Neuronal stem cell (in vitro differentiated cells): ENCODE data around the gene TRAP1.

Experiments
- DNase-seq: peaks from one replicate; pipeline ENCODE4 v3.0.0-alpha.2; 2013; ENCODE audit warnings: low spot score
- H2AFZ ChIP-seq: one replicate; pipeline ENCODE4 v1.6.1; 2013; ENCODE audit warnings: mild to moderate bottlenecking, low read length, inconsistent platforms
- H2AK5ac ChIP-seq: 2 replicates; pipeline ENCODE4 v1.6.1; 2013; ENCODE audit warnings: low read depth, mild to moderate bottlenecking, inconsistent platforms, low read length, moderate library complexity, mixed read lengths
- H2BK120ac ChIP-seq: 2 replicates; pipeline ENCODE4 v1.6.1; 2013; ENCODE audit warnings: low read depth, mild to moderate bottlenecking, inconsistent platforms, low read length, moderate library complexity, mixed read lengths
- H2BK12ac ChIP-seq: one replicate; pipeline ENCODE4 v1.6.1; 2013; ENCODE audit warnings: low read length, inconsistent platforms
- H2BK15ac ChIP-seq: 2 replicates; pipeline ENCODE4 v1.6.1; 2013; ENCODE audit warnings: mild to moderate bottlenecking, low read length, inconsistent platforms, mixed read lengths
- H2BK5ac ChIP-seq: one replicate; pipeline ENCODE4 v1.6.1; 2013; ENCODE audit warnings: inconsistent platforms, mild to moderate bottlenecking, low read length, moderate library complexity
- H3K14ac ChIP-seq: one replicate; pipeline ENCODE4 v1.6.1; 2013; ENCODE audit warnings: low read length, inconsistent platforms
- H3K18ac ChIP-seq: 2 replicates; pipeline ENCODE4 v1.6.1; 2013; ENCODE audit warnings: low read length, inconsistent platforms
- H3K23ac ChIP-seq: 2 replicates; pipeline ENCODE4 v1.6.1; 2013; ENCODE audit warnings: low read depth, mild to moderate bottlenecking, mixed read lengths, low read length, inconsistent platforms; ENCODE audit not compliant: poor library complexity
- H3K27ac ChIP-seq: replicated peaks from 3 replicates; pipeline ENCODE4 v1.5.1; 2013; ENCODE audit warnings: low read length, inconsistent platforms
- H3K27me3 ChIP-seq, 3 experiments: 2 replicates each; pipeline ENCODE4 v1.6.1; 2013; ENCODE audit warnings: low read length in 3 of 3, mild to moderate bottlenecking in 2 of 3, inconsistent platforms in 1 of 3, low read depth in 1 of 3, mixed read lengths in 1 of 3, moderate library complexity in 1 of 3; ENCODE audit not compliant: control insufficient read depth in 3 of 3, insufficient read depth in 3 of 3
- H3K36me3 ChIP-seq, 2 donors: replicated peaks in 1 of 2; 2 replicates each; pipeline ENCODE4 v1.6.1; 2013; ENCODE audit warnings: low read length in 2 of 2; ENCODE audit not compliant: control insufficient read depth in 2 of 2, insufficient read depth in 2 of 2
- H3K4ac ChIP-seq: 2 replicates; pipeline ENCODE4 v1.6.1; 2013; ENCODE audit warnings: inconsistent platforms, mild to moderate bottlenecking, low read length, moderate library complexity
- H3K4me1 ChIP-seq, 2 donors: 1 replicate in 1 of 2; 2 replicates in 1 of 2; pipeline ENCODE4 v1.6.1; 2013; ENCODE audit warnings: low read length in 2 of 2, low read depth in 1 of 2; ENCODE audit not compliant: control insufficient read depth in 2 of 2, insufficient read depth in 1 of 2
- H3K4me2 ChIP-seq: one replicate; pipeline ENCODE4 v1.6.1; 2013; ENCODE audit warnings: mild to moderate bottlenecking, low read length, inconsistent platforms; ENCODE audit not compliant: insufficient read depth, poor library complexity, severe bottlenecking
- H3K4me3 ChIP-seq, 2 donors: 2 replicates each; pipeline ENCODE4 v1.5.1; 2013; ENCODE audit warnings: low read length in 2 of 2, mild to moderate bottlenecking in 2 of 2, inconsistent platforms in 1 of 2, moderate library complexity in 1 of 2
- H3K79me1 ChIP-seq: one replicate; pipeline ENCODE4 v1.6.1; 2013; ENCODE audit warnings: low read depth, mild to moderate bottlenecking, inconsistent platforms, low read length, moderate library complexity
- H3K9ac ChIP-seq: one replicate; pipeline ENCODE4 v1.6.1; 2013; ENCODE audit warnings: mild to moderate bottlenecking, low read depth, low read length, inconsistent platforms; ENCODE audit not compliant: poor library complexity
- H3K9me3 ChIP-seq, 2 donors: replicated peaks in 1 of 2; 2 replicates each; pipeline versions ENCODE3 to v1.6.1; 2013; ENCODE audit warnings: low read length in 2 of 2, mild to moderate bottlenecking in 2 of 2, inconsistent platforms in 1 of 2, low read depth in 1 of 2, mixed read lengths in 1 of 2, moderate library complexity in 1 of 2; ENCODE audit not compliant: control insufficient read depth in 2 of 2, insufficient read depth in 1 of 2
- H4K8ac ChIP-seq: one replicate; pipeline ENCODE4 v1.6.1; 2013; ENCODE audit warnings: low read depth, mild to moderate bottlenecking, inconsistent platforms, low read length, moderate library complexity
- H4K91ac ChIP-seq: one replicate; pipeline ENCODE4 v1.6.1; 2013; ENCODE audit warnings: low read length, low read depth, mild to moderate bottlenecking, inconsistent platforms; ENCODE audit not compliant: poor library complexity
- WGBS, 2 donors: extraction: QIAGEN DNeasy Blood & Tissue Kit; methylation state at CpG; one replicate each; pipeline ENCODE4 v1.1.7; 2013; ENCODE audit warnings: missing lambda C conversion rate in 2 of 2, mixed read lengths in 1 of 2; ENCODE audit not compliant: insufficient read length in 2 of 2, insufficient replicate concordance in 1 of 2; ENCODE audit errors: extremely low coverage in 2 of 2; 5-methylcytosine and 5-hydroxymethylcytosine counted together

Gene TRAP1

DNA sequence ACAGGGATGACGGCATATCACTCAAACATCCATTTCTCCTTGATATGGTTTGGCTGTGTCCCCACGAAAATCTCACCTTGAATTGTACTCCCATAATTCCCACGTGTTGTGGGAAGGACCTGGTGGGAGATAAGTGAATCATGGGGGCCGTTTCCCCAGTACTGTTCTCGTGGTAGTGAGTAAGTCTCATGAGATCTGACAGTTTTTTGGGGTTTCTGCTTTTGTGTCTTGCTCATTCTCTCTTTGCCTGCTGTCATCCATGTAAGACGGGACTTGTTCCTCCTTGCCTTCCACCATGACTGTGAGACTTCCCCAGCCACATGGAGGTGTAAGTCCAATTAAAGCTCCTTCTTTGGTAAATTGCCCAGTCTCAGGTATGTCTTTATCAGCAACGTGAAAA, 30.3 kb downstream of the TRAP1 start:
- Histone ChIP-seq H4K8ac (no peak overlapping the region), H3K4ac (no peak overlapping the region), H3K27me3 (no peaks in the 10 kb centered on the region), H2BK5ac (no peak overlapping the region), H3K4me2 (no peak overlapping the region), H3K18ac (no peak overlapping the region), H3K23ac (no peak overlapping the region), H3K9me3 (peaks cover 0 to 7% of the 10 kb centered on the region in 2 donors), H3K4me1 (no peaks in the 10 kb centered on the region), H2BK12ac (no peak overlapping the region), H2AK5ac (no peak overlapping the region), H3K9ac (no peak overlapping the region), H4K91ac (no peak overlapping the region), H2BK120ac (no peak overlapping the region), H3K27ac (no peak overlapping the region), H3K79me1 (no peaks in the 10 kb centered on the region), H3K36me3 (peaks cover 29 to 80% of the 10 kb centered on the region in 2 donors), H3K14ac (no peak overlapping the region), H2BK15ac (no peak overlapping the region), H3K4me3 (no peak overlapping the region), H2AFZ (no peak overlapping the region)
- DNase-seq: no peak
- no CpG with 5 or more reads among the region's 7 CpGs for WGBS, 2 donors

DNA sequence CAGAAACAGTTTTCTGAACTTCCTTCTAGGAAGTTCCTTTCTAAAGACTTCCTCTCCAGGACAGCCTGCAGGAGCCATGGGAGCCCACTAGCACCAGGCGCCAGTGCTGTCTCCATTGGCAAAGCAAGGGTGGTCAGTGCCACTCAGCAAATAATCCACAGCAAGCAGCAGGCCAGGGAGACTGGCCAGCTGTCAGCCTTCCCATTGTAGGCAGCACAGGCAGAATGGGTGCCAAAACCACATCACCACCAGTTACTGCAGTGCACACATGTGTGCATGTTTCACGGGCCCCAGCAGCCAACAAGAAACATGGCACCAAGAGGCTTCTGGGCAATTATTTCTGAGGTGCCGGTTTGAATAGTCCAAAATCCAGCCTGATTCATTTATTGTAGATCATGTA, 36.1 kb downstream of the TRAP1 start:
- Histone ChIP-seq H3K9ac (no peak overlapping the region), H2BK15ac (no peak overlapping the region), H3K18ac (no peak overlapping the region), H4K91ac (no peak overlapping the region), H3K9me3 (peaks cover 2 to 11% of the 10 kb centered on the region in 2 donors), H3K23ac (peak overlapping the region; percentile 22), H2BK120ac (no peak overlapping the region), H4K8ac (no peak overlapping the region), H3K4me2 (no peak overlapping the region), H2AFZ (no peak overlapping the region), H3K4me1 (no peaks in the 10 kb centered on the region), H3K4me3 (no peak overlapping the region), H2AK5ac (no peak overlapping the region), H3K27me3 (no peaks in the 10 kb centered on the region), H3K4ac (no peak overlapping the region), H3K27ac (no peak overlapping the region), H3K79me1 (peaks cover 4% of the 10 kb centered on the region), H2BK12ac (no peak overlapping the region), H3K36me3 (peaks cover 44 to 94% of the 10 kb centered on the region in 2 donors), H2BK5ac (no peak overlapping the region), H3K14ac (no peak overlapping the region)
- no peak for DNase-seq
- no CpG with 5 or more reads among the region's 3 CpGs for WGBS, 2 donors

DNA sequence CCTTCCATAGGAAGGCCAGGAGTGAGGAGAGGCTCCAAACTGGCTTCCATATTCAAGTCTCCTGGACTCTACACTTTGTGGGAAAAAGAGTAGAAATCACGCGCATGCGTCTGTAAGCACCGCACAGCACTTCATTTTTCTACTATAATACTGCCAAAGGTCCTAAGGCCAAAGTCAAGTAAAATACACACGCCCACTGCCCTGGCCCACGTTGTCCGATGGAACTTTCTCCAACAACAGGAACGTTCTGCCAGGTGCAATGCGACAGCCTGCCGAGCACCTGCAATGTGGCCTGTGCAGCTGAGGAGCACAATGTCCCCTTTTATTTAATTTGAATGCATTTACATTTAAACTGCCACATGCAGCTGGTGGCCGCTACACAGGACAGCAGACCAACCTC, 39.3 kb downstream of the TRAP1 start:
- Histone ChIP-seq H3K36me3 (peaks cover 57 to 96% of the 10 kb centered on the region in 2 donors), H3K4me1 (peaks cover 3 to 6% of the 10 kb centered on the region in 2 donors), H3K27ac (no peak overlapping the region), H2AFZ (no peak overlapping the region), H3K18ac (no peak overlapping the region), H2BK15ac (no peak overlapping the region), H3K4ac (no peak overlapping the region), H3K23ac (no peak overlapping the region), H4K8ac (no peak overlapping the region), H2BK12ac (no peak overlapping the region), H2BK120ac (no peak overlapping the region), H2AK5ac (no peak overlapping the region), H3K4me2 (no peak overlapping the region), H3K79me1 (peaks cover 4% of the 10 kb centered on the region), H3K14ac (no peak overlapping the region), H3K4me3 (no peak overlapping the region), H4K91ac (no peak overlapping the region), H3K9ac (no peak overlapping the region), H3K27me3 (no peaks in the 10 kb centered on the region), H2BK5ac (no peak overlapping the region), H3K9me3 (peaks cover 5 to 11% of the 10 kb centered on the region in 2 donors)
- no CpG with 5 or more reads among the region's 11 CpGs for WGBS, 2 donors
- DNase-seq: no peak

DNA sequence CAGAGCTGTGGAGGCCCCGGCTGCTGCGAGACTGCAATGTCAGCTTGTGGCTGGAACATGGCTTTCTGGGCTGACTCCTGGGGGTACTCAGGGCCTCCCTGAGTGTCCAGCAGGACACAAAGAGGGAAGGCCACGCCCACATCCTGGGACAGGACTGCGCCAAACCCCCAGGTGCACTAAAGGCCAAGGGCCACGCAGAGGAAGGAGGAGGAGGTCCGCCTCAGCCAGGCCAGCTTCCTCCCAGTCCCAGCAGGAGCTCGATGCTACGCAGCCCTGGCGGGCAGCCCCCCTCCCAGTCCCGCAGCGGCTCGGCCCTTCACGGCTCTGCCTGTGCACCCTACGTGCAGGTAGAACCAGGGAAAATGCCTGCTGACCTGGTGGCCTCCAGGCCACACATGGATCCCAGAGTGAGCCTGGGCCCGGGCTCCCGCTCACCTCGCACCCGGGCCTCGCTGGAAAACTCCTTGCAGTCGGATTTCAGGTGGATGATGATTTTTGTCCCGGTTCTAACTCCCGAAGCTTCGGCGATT, 41.7 kb downstream of the TRAP1 start:
- no peak overlapping the region for H2BK120ac ChIP-seq
- no peak overlapping the region for H3K14ac ChIP-seq
- no peak overlapping the region for H2BK15ac ChIP-seq
- peak overlapping the region; percentile 30 for H3K9ac ChIP-seq
- no peak overlapping the region for H2AFZ ChIP-seq
- H4K91ac ChIP-seq: no peak overlapping the region
- peaks cover 0 to 6% of the 10 kb centered on the region in 2 donors for H3K9me3 ChIP-seq
- H3K4me2 ChIP-seq: no peak overlapping the region
- H3K27me3 ChIP-seq: no peaks in the 10 kb centered on the region
- no peak for DNase-seq
- H3K79me1 ChIP-seq: peaks cover 6% of the 10 kb centered on the region
- H2AK5ac ChIP-seq: peak overlapping the region; percentile 42
- H3K23ac ChIP-seq: peak overlapping the region; percentile 14
- H3K4me1 ChIP-seq: peaks cover 3 to 6% of the 10 kb centered on the region in 2 donors
- WGBS, 2 donors: no CpG with 5 or more reads among the region's 24 CpGs
- H3K4me3 ChIP-seq: no peak overlapping the region
- no peak overlapping the region for H4K8ac ChIP-seq
- H3K27ac ChIP-seq: no peak overlapping the region
- H2BK12ac ChIP-seq: no peak overlapping the region
- H3K4ac ChIP-seq: no peak overlapping the region
- H2BK5ac ChIP-seq: peak overlapping the region; percentile 70
- peaks cover 61 to 95% of the 10 kb centered on the region in 2 donors for H3K36me3 ChIP-seq
- no peak overlapping the region for H3K18ac ChIP-seq
